GM12878 (cell line): ENCODE results near the gene CALN1.

Experiments used
- PAX5 ChIP-seq: IDR thresholded peaks from 2 replicates; pipeline ENCODE4 v1.6.1; 2011; ENCODE audit warnings: low read depth, low read length, borderline replicate concordance
- PKNOX1 ChIP-seq: fragments of 450-650 bp; IDR thresholded peaks from 2 replicates; pipeline ENCODE4 v1.6.1; 2016; ENCODE audit warnings: mild to moderate bottlenecking

- TF ChIP-seq PAX5 (no peak), PKNOX1 (no peak)
These were observed 526.7 kb downstream of the CALN1 start for GRCh38 chr7:71885487-71885886.
